CD14-positive monocyte (primary cell): ENCODE measurements around the gene IL1A. TPM values are rescaled to one million over a fixed set of nuclear protein-coding genes. Genes with fewer than 3 reads are reported as not detected.

ENCODE experiments used
- DNase-seq, 3 donors: peaks; one replicate each; pipeline ENCODE4 v3.0.0-alpha.2; 2011 to 2022
- H2AFZ ChIP-seq: 2 replicates; pipeline ENCODE4 v1.6.0; 2012; ENCODE audit warnings: mild to moderate bottlenecking, low read depth, low read length, inconsistent platforms; ENCODE audit not compliant: insufficient read depth, poor library complexity, severe bottlenecking
- H3K27ac ChIP-seq, 2 donors: 1 replicate in 1 of 2; 2 replicates in 1 of 2; pipeline ENCODE4 v1.5.1; 2012 to 2013; ENCODE audit warnings: low read length in 2 of 2, control low read depth in 1 of 2, inconsistent platforms in 1 of 2, low read depth in 1 of 2, mild to moderate bottlenecking in 1 of 2
- H3K27me3 ChIP-seq, 2 donors: one replicate each; pipeline versions ENCODE4 v1.6.0 to v1.6.1; 2011 to 2013; ENCODE audit warnings: low read length in 2 of 2; ENCODE audit not compliant: control insufficient read depth in 2 of 2, insufficient read depth in 2 of 2
- H3K36me3 ChIP-seq, 2 donors: replicated peaks in 1 of 2; 1 replicate in 1 of 2; 2 replicates in 1 of 2; pipeline versions ENCODE4 v1.5.1 to v1.6.1; 2012 to 2013; ENCODE audit warnings: low read length in 2 of 2, control low read depth in 1 of 2, inconsistent platforms in 1 of 2, mild to moderate bottlenecking in 1 of 2; ENCODE audit not compliant: insufficient read depth in 2 of 2, control insufficient read depth in 1 of 2
- H3K4me1 ChIP-seq, 2 donors: 1 replicate in 1 of 2; 2 replicates in 1 of 2; pipeline versions ENCODE4 v1.5.1 to v1.6.1; 2012 to 2013; ENCODE audit warnings: low read length in 2 of 2, control low read depth in 1 of 2, inconsistent platforms in 1 of 2, mild to moderate bottlenecking in 1 of 2, moderate library complexity in 1 of 2; ENCODE audit not compliant: insufficient read depth in 2 of 2, control insufficient read depth in 1 of 2
- H3K4me2 ChIP-seq: replicated peaks from 2 replicates; pipeline ENCODE3; 2012; ENCODE audit warnings: low read length, moderate library complexity, mild to moderate bottlenecking; ENCODE audit not compliant: poor library complexity, severe bottlenecking; ENCODE audit errors: extremely low read depth
- H3K4me3 ChIP-seq, 3 experiments: fragments of 200-600 bp in 1 of 3; sonication (generic) in 1 of 3; replicated peaks in 1 of 3; 1 replicate in 2 of 3; 2 replicates in 1 of 3; pipeline ENCODE4 v1.5.1; 2011 to 2013; ENCODE audit warnings: low read length in 3 of 3, mild to moderate bottlenecking in 3 of 3, control low read depth in 2 of 3, low read depth in 2 of 3, inconsistent platforms in 1 of 3, moderate library complexity in 1 of 3
- H3K79me2 ChIP-seq: 2 replicates; pipeline ENCODE4 v1.6.0; 2012; ENCODE audit warnings: mild to moderate bottlenecking, control low read depth, inconsistent platforms, low read length, moderate library complexity; ENCODE audit not compliant: insufficient read depth
- H3K9ac ChIP-seq: 2 replicates; pipeline ENCODE4 v1.6.0; 2017; ENCODE audit warnings: low read length, mild to moderate bottlenecking; ENCODE audit not compliant: insufficient read depth, poor library complexity, severe bottlenecking
- H3K9me3 ChIP-seq, 2 donors: replicated peaks in 1 of 2; 1 replicate in 1 of 2; 2 replicates in 1 of 2; pipeline versions ENCODE4 v1.5.1 to v1.6.1; 2012 to 2013; ENCODE audit warnings: low read length in 2 of 2, control low read depth in 1 of 2; ENCODE audit not compliant: control insufficient read depth in 1 of 2, insufficient read depth in 1 of 2
- H4K20me1 ChIP-seq: 2 replicates; pipeline ENCODE4 v1.6.0; 2012; ENCODE audit warnings: mild to moderate bottlenecking, low read length, control low read depth, moderate library complexity; ENCODE audit not compliant: insufficient read depth
- H3K27ac Mint-ChIP-seq, 7 donors: one replicate each; pipeline ENCODE4 v1.8.0; 2020; ENCODE audit warnings: mild to moderate bottlenecking in 7 of 7, mixed read lengths in 7 of 7, moderate library complexity in 6 of 7, inconsistent platforms in 2 of 7
- H3K27me3 Mint-ChIP-seq, 3 donors: one replicate each; pipeline ENCODE4 v1.8.0; 2021 to 2022; ENCODE audit warnings: low read depth in 3 of 3, mild to moderate bottlenecking in 3 of 3, mixed read lengths in 3 of 3, moderate library complexity in 3 of 3, inconsistent platforms in 1 of 3
- H3K36me3 Mint-ChIP-seq, 2 donors: one replicate each; pipeline ENCODE4 v1.8.0; 2020; ENCODE audit warnings: mixed read lengths in 2 of 2, inconsistent platforms in 1 of 2, mild to moderate bottlenecking in 1 of 2
- H3K4me1 Mint-ChIP-seq: one replicate; pipeline ENCODE4 v1.8.0; 2020; ENCODE audit warnings: mild to moderate bottlenecking, mixed read lengths
- H3K4me3 Mint-ChIP-seq, 2 donors: one replicate each; pipeline ENCODE4 v1.8.0; 2020; ENCODE audit warnings: mild to moderate bottlenecking in 2 of 2, mixed read lengths in 2 of 2, moderate library complexity in 1 of 2
- H3K9me3 Mint-ChIP-seq, 7 donors: one replicate each; pipeline ENCODE4 v1.8.0; 2020 to 2022; ENCODE audit warnings: mixed read lengths in 7 of 7, mild to moderate bottlenecking in 6 of 7, moderate library complexity in 6 of 7, inconsistent platforms in 2 of 7
- WGBS: methylation state at CpG from one replicate; pipeline ENCODE4 v1.1.5; 2013; ENCODE audit warnings: missing lambda C conversion rate; ENCODE audit not compliant: insufficient coverage; 5-methylcytosine and 5-hydroxymethylcytosine counted together
- intact Hi-C, 2 donors: fragments of 100-400 bp; cut with micrococcal nuclease; formaldehyde crosslinking; loops; one replicate each; pipeline versions ENCODE4 v1.15.0 to v1.15.1; 2023
- polyA plus RNA-seq, 3 donors: library from polyadenylated mRNA; depleted of rRNA in 1 of 3; unstranded in 2 of 3; stranded (reverse) in 1 of 3; fragments of 300-500 nt in 2 of 3; fragments of >200 nt in 1 of 3; fragmentation: Illumina TruSeq in 2 of 3; gene quantifications; 1 replicate in 2 of 3; 2 replicates in 1 of 3; pipeline ENCODE4 v1.2.3, GENCODE V29; 2012 to 2021
- TF ChIP-seq, protein P1 (sequence below): fragments of 200-600 bp; IDR thresholded peaks from one replicate; pipeline ENCODE4 v1.8.0; 2022; ENCODE audit warnings: antibody characterized with exemption, mild to moderate bottlenecking

Gene IL1A
- polyA plus RNA-seq, 3 donors: 0.26 to 0.83 TPM; not detected in 1

DNA sequence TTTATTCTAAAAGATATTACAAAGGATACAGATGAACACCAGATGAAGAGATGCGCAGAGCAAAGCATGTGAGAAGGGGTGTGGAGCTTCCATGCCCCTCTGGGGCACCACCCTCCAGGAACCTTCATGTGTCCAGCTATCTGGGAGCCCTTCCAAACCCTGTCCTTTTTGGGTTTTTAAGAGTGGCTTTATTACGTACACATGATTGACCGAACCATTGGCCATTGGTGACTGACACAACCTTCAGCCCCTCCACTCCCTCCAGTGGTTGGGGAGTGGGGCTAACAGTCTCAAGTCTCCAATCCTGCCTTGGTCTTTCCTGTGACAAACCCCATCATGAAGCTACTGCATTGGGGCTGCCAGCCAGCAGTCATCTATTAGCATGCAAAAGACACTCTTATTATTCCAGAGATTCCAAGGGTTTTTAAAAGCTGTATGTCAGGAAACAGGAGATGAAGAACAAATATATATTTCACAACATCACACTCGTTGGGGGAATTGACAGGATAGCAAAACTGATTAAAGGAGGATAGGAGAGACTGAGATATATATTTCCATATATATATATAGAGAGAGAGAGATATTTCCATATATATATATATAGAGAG lies 32.9 kb upstream of the IL1A start:
- Histone ChIP-seq H3K4me2 (no peak overlapping the region), H3K36me3 (no peaks in the 10 kb centered on the region), H3K79me2 (no peaks in the 10 kb centered on the region), H3K27me3 (no peaks in the 10 kb centered on the region), H3K9ac (no peak overlapping the region), H3K27ac (no peak overlapping the region), H4K20me1 (no peaks in the 10 kb centered on the region), H2AFZ (no peak overlapping the region), H3K4me1 (peaks cover 5 to 8% of the 10 kb centered on the region in 2 donors), H3K9me3 (no peaks in the 10 kb centered on the region), H3K4me3 (no peak overlapping the region)
- 100% methylated on average over 1 of the region's 4 CpGs for WGBS
- DNase-seq: peak in 1 of 3 donors; percentile 28
- Mint-ChIP-seq H3K27me3 (peaks cover 0 to 3% (median 2%) of the 10 kb centered on the region in 3 donors), H3K4me1 (peaks cover 15% of the 10 kb centered on the region), H3K27ac (no peak overlapping the region), H3K4me3 (no peak overlapping the region), H3K9me3 (peaks cover 0 to 2% (median 0%) of the 10 kb centered on the region in 7 donors), H3K36me3 (no peaks in the 10 kb centered on the region)
- intact Hi-C loops: no loop called here
- TF ChIP-seq, protein P1, sequence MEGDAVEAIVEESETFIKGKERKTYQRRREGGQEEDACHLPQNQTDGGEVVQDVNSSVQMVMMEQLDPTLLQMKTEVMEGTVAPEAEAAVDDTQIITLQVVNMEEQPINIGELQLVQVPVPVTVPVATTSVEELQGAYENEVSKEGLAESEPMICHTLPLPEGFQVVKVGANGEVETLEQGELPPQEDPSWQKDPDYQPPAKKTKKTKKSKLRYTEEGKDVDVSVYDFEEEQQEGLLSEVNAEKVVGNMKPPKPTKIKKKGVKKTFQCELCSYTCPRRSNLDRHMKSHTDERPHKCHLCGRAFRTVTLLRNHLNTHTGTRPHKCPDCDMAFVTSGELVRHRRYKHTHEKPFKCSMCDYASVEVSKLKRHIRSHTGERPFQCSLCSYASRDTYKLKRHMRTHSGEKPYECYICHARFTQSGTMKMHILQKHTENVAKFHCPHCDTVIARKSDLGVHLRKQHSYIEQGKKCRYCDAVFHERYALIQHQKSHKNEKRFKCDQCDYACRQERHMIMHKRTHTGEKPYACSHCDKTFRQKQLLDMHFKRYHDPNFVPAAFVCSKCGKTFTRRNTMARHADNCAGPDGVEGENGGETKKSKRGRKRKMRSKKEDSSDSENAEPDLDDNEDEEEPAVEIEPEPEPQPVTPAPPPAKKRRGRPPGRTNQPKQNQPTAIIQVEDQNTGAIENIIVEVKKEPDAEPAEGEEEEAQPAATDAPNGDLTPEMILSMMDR: no peak

DNA sequence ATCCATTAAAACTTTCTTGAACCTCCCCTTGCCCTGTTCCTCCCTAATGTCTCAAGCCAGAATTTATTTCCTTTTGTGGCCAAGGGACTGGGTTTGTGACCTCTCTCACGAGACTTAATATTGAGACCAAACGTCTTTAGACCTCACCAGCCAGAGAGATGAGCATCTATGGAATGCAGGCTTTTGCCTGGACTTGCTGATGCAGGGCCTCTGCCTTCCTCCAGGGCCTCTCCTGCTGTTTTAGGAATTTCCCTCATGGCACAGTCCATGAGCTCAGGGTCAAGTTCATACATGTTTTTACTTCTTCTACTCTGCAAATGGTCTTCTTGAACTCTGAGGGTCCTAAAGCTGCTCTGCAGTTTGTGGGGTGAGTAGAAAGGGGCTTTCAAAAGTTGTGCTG lies 30.0 kb upstream of the IL1A start:
- no peak overlapping the region for H2AFZ ChIP-seq
- intact Hi-C loops: no loop called here
- peaks cover 21 to 28% of the 10 kb centered on the region in 2 donors for H3K4me1 ChIP-seq
- Mint-ChIP-seq H3K4me1 (peaks cover 26% of the 10 kb centered on the region), H3K4me3 (no peak overlapping the region), H3K9me3 (peaks cover 0 to 5% (median 0%) of the 10 kb centered on the region in 7 donors), H3K27me3 (peaks cover 0 to 9% (median 5%) of the 10 kb centered on the region in 3 donors), H3K27ac (no peak overlapping the region), H3K36me3 (no peaks in the 10 kb centered on the region)
- H3K9me3 ChIP-seq: no peaks in the 10 kb centered on the region
- no peak for DNase-seq
- H4K20me1 ChIP-seq: no peaks in the 10 kb centered on the region
- TF ChIP-seq, protein P1: no peak
- no peaks in the 10 kb centered on the region for H3K79me2 ChIP-seq
- H3K9ac ChIP-seq: no peak overlapping the region
- no peaks in the 10 kb centered on the region for H3K36me3 ChIP-seq
- no peak overlapping the region for H3K27ac ChIP-seq
- H3K27me3 ChIP-seq: no peaks in the 10 kb centered on the region
- no peak overlapping the region for H3K4me2 ChIP-seq
- H3K4me3 ChIP-seq: no peak overlapping the region
- WGBS: 87% methylated on average over 2 of the region's 2 CpGs
